Measurements from ENCODE around the gene COQ8B.
"Not testable (repeated sequence)": the region's sequence is repeated elsewhere in the genome, so short reads cannot be mapped to it uniquely, and the experiment has no call there.

Gene COQ8B

DNA sequence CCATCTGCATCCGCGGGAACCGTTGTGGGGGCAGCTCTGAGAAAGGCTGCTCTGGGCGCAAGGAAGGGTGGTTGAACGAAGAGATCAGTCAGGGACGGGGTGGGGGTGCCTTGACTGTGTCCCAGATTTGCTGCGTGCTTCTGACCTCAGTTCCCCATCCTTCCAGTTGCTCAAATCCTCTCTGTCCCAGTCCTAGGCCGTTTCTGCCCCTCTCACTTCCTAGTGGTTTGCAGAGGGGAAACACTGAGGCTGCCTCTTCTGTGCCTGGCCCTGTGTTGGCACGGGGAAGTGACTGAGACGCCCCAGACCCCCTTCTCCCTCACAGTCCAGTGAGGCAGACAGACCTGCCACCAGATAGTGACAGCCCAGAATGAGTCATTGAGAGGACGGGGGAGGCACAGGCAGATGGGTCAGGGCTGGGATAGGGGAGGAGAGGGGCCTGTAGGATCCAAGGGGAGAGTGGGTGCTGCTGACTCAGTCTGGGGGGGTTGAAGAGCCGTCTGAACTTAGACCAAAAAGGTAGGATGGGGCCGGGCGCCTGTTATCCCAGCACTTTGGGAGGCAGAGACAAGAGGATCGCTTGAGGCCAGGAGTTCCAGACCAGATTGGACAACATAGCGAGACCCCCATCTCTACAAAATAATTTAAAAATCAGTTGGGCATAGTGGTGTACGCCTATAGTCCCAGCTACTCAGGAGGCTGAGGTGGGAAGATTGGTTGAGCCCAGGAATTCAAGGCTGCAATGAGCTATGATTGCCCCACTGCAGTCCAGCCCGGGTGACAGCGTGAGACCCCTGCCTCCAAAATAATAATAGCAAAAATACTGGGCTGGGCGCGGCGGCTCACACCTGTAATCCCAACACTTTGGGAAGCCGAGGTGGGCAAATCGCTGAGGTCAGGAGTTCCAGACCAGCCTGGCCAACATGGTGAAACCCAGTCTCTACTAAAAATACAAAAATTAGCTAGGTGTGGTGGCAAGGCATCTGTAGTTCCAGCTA lies 52.7 kb downstream of the COQ8B start:
- no peak for DNase-seq

DNA sequence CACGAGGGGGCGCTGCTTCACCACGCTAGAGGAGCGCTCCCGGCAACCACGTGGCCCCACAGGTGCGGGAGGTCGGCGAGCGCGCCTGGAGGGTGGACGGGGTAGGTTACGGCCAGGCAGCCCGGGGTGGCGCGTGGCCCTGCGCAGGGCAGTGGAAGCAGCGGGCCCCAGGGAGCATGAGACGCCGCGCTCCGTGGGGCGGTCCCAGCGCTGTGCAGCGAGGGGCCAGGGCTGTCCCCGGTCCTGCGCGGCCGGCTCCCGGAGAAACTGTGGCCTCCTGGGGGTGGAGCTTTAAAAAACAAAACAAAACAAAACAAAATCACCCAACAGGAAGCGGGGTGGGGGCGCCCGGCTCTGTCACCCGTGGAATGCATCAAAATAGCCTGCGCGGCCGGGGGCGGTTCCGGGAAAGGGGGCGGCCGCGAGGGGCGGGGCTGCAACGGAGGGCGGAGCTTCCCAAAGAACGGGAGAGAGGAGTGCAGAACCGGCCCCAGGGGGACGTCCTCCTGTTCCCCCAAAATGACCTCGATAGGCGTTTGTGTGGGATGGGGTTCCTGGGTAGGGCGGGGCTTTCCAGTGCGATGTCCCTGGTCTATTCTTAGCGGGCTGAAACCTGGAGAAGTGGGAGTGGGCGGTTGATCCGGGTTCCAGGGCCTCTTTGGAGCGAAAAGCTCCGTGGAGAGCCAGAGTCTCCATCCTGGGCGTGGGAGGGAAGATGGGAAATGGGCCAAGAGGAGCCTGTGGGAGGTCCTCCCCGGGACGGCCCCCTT lies 53.6 kb downstream of the COQ8B start:
- peak; percentile 82 to 91 (median 89) for DNase-seq

DNA sequence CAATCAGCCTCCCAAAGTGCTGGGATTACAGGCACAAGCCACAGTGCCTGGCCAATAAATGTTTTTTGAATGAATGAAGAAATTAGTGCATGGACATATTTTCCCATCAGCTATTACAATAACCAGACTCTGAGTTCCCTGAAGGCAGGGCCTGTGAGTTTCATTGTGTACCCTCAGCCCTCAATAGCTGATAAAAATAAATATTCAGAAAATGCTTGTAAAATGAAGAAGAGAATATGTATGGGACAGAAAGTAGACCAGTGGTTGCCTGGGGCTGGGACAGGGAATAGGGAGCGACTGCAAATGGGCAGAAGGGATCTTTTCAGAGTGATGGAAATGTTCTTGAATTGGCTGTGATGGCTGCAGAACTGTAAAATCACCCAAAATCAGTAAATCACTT lies 55.1 kb downstream of the COQ8B start:
- DNase-seq, result no peak

DNA sequence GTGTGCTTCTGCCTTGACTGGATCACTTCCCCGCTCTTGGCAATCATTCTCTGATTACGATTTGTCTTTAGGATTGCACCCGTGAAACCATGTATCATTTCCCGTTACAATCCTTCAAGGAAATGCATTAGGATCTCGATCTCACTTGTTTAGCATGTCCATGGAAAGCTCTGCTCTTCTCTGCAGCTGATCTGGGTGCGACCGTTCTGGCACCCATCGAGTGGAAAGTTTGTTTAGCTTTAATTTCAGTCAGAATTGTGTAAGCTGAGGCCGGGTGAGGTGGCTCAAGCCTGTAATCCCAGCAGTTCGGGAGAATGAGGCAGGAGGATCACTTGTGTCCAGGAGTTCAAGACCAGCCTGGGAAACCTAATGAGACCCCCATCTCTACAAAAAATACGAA lies 57.1 kb downstream of the COQ8B start:
- DNase-seq, result no peak

DNA sequence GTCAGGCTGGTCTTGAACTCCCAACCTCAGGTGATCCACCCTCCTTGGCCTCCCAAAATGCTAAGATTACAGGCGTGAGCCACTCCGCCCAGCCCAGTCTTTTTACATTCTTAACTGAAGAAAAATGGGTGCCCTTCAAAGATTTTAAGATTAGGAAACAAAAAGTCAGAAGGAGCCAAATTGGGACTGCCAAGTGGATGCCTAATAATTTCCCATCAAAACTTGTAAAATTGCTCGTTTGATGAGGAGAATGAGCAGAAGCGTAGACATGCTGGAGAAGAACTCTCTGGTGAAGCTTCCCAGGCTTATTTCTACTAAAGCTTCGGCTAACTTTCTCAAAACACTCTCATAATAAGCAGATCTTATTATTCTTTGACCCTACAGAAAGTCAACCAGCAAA lies 57.6 kb downstream of the COQ8B start:
- DNase-seq, result no peak

DNA sequence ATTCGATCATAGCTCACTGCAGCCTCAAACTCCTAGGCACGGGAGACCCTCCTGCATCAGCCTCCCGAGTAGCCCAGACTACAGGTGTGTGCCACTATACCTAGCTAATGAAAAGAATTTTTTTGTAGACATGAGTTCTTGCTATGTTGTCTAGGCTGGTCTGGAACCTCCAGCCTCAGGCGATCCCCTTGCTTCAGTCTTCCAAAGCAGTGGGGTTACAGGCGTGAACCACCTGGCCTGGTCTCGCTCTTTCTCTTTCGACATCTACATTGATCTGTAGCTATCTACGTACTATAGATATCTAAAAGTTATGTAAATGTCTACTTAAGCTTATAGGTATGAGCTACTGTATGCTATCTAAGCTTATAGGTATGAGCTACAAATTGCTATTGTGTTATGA lies 58.7 kb downstream of the COQ8B start:
- DNase-seq, result no peak

DNA sequence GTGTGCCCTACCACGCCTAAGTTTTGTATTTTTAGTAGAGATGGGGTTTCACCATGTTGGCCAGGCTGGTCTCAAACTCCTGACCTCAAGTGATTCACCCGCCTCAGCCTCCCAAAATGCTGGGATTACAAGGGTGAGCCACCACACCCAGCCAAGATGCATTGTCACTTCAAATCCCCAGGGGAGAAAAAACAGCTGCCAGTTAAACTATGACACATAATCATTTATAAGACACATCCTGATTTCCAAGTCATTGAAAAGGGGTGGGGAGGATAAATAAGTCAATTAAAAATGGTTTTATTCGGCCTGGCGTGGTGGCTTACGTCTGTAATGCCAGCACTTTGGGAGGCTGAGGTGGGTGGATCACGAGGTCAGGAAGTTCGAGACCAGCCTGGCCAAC lies 61.0 kb downstream of the COQ8B start:
- DNase-seq, result not testable (repeated sequence)

DNA sequence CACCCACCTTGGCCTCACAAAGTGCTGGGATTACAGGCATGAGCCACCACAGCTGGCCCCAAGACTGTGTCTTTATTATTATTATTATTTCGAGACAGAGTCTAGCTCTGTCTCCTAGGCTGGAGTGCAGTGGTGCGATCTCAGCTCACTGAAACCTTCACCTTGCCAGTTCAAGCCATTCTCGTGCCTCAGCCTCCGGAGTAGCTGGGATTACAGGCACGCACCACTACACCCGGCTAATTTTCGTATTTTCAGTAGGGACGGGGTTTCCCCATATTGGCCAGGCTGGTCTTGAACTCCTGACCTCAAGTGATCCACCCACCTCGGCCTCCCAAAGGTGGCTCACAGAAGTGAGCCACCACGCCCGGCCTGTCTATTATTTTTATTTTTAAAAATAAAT lies 64.4 kb downstream of the COQ8B start:
- not testable (repeated sequence) for DNase-seq

DNA sequence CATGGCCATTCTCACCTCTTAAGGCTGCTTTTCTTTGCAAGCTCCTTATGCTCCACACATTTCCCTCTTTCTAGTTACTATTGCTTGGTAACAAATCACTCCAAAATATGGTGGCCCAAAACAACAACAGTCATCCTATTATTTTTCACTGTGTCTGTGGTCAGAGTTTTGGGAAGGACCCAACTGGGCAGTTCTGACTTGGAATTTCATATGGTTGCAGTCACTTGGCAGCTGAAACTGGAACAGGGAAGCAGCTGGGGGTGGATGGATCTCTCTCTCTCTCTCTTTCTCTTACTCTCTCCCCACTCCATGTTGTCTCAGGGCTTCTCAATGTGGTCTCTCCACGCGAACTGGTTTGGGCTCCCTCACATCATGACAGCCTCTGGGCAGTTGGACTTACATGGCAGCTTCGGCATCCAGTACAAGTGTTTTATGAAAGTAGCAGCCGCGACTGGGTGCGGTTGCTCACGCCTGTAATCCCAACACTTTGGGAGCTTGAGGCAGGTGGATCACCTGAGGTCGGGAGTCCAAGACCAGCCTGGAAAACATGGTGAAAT lies 65.9 kb downstream of the COQ8B start:
- DNase-seq, result no peak

DNA sequence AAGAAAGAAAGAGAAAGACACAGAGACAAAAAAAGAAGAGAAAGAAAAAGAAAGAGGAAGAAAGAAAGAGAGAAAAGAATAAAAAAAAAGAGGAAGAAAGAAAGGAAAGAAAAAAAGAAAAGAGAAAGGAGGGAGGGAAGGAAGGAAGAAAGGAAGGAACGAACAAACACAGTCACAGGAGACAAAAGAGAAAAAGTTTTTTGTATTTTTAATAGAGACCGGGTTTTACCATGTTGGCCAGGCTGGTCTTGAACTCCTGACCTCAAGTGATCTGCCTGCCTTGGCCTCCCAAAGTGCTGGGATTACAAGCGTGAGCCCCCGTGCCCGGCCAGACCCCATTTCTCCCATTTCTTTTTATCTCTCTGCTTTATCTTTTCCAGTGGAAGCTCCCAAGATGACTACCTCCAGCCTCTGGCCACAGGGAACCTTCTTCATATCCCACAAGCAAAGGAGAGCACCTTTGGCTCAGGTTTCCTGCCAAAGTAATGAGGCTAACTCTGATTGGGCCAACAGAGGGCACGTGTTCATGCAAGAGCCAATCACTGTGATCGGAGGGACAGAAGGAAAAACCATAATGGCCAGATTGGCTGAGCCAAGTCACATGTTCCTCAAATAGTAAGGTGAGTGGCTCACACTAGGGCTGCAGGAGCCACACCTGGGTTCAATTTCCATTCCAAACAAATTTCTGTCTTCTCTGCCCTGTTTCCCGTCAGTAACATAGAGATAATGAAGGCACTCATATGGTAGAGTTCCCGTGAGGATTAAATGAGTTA lies 66.6 kb downstream of the COQ8B start:
- not testable (repeated sequence) for DNase-seq

DNA sequence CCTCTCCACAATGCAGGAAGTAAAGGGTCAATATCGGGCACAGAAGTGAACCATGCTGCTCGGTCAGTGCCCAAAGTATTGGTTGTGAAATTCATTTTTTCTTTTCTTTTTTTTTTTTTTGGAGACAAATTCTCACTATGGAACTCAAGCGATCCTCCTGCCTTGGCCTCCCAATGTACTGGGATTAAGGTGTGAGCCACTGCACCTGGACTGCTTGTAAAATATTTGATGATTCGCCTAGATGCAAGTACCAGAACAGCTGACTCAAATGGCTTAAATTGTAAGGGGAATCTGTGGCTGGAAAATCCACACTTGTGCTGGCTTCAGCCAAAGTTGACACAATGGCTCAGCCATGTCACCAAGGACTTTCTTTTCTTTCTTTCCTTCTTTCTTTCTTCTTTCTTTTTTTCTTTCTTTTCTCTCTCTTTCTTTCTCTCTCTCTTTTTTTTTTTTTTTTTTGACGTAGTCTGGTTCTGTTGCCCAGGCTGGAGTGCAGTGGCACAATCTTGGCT lies 69.9 kb downstream of the COQ8B start:
- no peak for DNase-seq

DNA sequence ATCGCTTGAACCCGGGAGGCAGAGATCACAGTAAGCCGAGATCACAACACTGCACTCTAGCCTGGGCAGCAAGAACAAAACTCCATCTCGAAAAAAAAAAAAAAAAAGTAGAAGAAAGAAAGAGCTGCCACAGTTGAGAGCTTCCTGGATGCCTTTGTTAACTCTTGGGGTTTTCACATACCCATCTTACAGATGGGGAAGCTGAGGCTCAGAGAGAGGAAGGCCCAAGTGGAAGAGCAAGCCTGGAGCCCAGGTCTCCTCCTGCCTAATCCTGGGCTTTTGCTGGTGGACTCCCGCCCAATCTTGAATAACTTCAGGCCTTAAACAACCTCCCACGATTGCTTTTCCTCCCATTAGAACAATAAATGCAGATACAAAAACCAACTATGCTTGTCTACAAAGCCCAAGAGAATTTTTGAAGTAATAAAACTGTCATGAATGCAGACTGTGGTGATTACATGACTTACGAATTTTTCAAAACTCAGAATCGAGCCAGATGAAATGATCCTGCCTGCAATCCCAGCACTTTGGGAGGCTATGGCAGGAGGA lies 73.9 kb downstream of the COQ8B start:
- DNase-seq, result no peak

DNA sequence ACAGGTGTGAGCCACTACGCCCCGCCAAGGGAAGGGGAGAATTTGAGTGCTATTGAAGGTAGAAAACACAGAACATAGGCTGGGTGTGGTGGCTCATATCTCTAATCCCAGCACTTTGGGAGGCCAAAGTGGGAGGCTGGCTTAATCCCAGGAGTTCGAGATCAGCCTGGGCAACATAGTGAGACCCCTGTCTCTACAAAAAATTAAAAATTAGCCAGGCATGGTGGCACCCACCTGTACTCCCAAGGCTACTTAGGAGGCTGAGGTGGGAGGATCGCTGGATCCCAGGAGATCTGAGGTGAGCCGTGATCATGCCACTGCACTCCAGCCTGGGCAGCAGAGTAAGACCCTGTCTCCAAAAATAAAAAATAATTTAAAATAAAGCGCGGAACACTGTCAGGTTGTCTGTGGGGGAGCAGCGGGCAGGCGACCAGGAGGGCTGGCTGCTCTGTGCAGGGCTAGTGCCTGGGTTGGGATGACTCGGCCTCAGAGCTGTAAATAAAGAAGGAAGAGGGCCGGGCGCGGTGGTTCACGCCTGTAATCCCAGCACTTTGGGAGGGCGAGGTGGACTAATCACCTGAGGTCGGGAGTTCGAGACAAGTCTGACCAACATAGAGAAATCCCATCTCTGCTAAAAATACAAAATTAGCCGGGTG lies 74.5 kb downstream of the COQ8B start:
- DNase-seq, result no peak
